DOHH2 (cell line): ENCODE data around the gene PRSS53.

ENCODE experiments used
- H3F3A ChIP-seq: fragments of 200-600 bp; sonication (generic), shearing (Covaris generic); 2 replicates; pipeline ENCODE4 v1.6.0; 2016; ENCODE audit warnings: antibody characterized with exemption, mild to moderate bottlenecking; ENCODE audit not compliant: control insufficient read depth, insufficient read depth
- H3K27ac ChIP-seq: fragments of 200-600 bp; sonication (generic); 2 replicates; pipeline ENCODE4 v1.5.1; 2014; ENCODE audit warnings: low read depth, mild to moderate bottlenecking, low read length, moderate library complexity
- H3K27me3 ChIP-seq: fragments of 200-600 bp; sonication (generic); 2 replicates; pipeline ENCODE4 v1.6.1; 2014; ENCODE audit warnings: mild to moderate bottlenecking, low read length, mixed read lengths; ENCODE audit not compliant: control insufficient read depth
- H3K36me3 ChIP-seq: fragments of 200-600 bp; sonication (generic); 2 replicates; pipeline ENCODE4 v1.6.1; 2014; ENCODE audit warnings: mild to moderate bottlenecking, low read length, moderate library complexity, mixed read lengths; ENCODE audit not compliant: control insufficient read depth
- H3K4me1 ChIP-seq: fragments of 200-600 bp; sonication (generic); 2 replicates; pipeline ENCODE4 v1.6.1; 2014; ENCODE audit warnings: mild to moderate bottlenecking, low read length, mixed read lengths; ENCODE audit not compliant: control insufficient read depth
- H3K4me2 ChIP-seq: fragments of 200-600 bp; sonication (generic); 2 replicates; pipeline ENCODE4 v1.6.0; 2014; ENCODE audit warnings: mild to moderate bottlenecking, low read length, moderate library complexity
- H3K4me3 ChIP-seq: fragments of 200-600 bp; sonication (generic); 2 replicates; pipeline ENCODE4 v1.5.1; 2014; ENCODE audit warnings: mild to moderate bottlenecking, low read length, mixed read lengths
- H3K79me2 ChIP-seq: fragments of 200-600 bp; sonication (generic); 2 replicates; pipeline ENCODE4 v1.6.1; 2014; ENCODE audit warnings: mild to moderate bottlenecking, low read length, mixed read lengths; ENCODE audit not compliant: control insufficient read depth
- H3K9me2 ChIP-seq: fragments of 200-600 bp; sonication (generic); replicated peaks from 2 replicates; pipeline ENCODE4 v1.6.1; 2014; ENCODE audit warnings: mild to moderate bottlenecking, low read length, mixed read lengths; ENCODE audit not compliant: control insufficient read depth
- H3K9me3 ChIP-seq: fragments of 200-600 bp; sonication (generic); 2 replicates; pipeline ENCODE4 v1.6.1; 2014; ENCODE audit warnings: antibody characterized with exemption, low read length, mixed read lengths; ENCODE audit not compliant: control insufficient read depth, insufficient read depth
- H4K20me1 ChIP-seq: fragments of 200-600 bp; sonication (generic); 2 replicates; pipeline ENCODE4 v1.6.0; 2014; ENCODE audit warnings: low read depth, mild to moderate bottlenecking, antibody characterized with exemption, low read length, moderate library complexity; ENCODE audit not compliant: control insufficient read depth, insufficient read depth
- CTCF ChIP-seq: fragments of 200-600 bp; sonication (generic); IDR thresholded peaks from one replicate; pipeline ENCODE4 v1.5.1; 2014; ENCODE audit warnings: antibody characterized with exemption, mild to moderate bottlenecking, low read depth, low read length; ENCODE audit not compliant: poor library complexity, severe bottlenecking
- EZH2phosphoT487 ChIP-seq: fragments of 200-600 bp; sonication (generic); IDR thresholded peaks from 2 replicates; pipeline ENCODE4 v1.6.1; 2017; ENCODE audit warnings: borderline replicate concordance, mild to moderate bottlenecking, antibody characterized with exemption, low read length, moderate library complexity, mixed read lengths

Gene PRSS53

GRCh38 chr16:31093132-31093703, 4.5 kb upstream of the PRSS53 start:
- H4K20me1 ChIP-seq, result no peaks in the 10 kb centered on the region
- peaks cover 16% of the 10 kb centered on the region for H3K4me1 ChIP-seq
- H3K9me2 ChIP-seq, result no peaks in the 10 kb centered on the region
- no peak overlapping the region for H3K27ac ChIP-seq
- peak overlapping the region; percentile 88 for H3K4me3 ChIP-seq
- peaks cover 30% of the 10 kb centered on the region for H3K79me2 ChIP-seq
- no peaks in the 10 kb centered on the region for H3K27me3 ChIP-seq
- H3K9me3 ChIP-seq, result no peaks in the 10 kb centered on the region
- H3K36me3 ChIP-seq, result peaks cover 20% of the 10 kb centered on the region
- no peaks in the 10 kb centered on the region for H3F3A ChIP-seq
- H3K4me2 ChIP-seq, result peak overlapping the region; percentile 91
- TF ChIP-seq EZH2phosphoT487, result no peak
- no peak for TF ChIP-seq CTCF

DNA sequence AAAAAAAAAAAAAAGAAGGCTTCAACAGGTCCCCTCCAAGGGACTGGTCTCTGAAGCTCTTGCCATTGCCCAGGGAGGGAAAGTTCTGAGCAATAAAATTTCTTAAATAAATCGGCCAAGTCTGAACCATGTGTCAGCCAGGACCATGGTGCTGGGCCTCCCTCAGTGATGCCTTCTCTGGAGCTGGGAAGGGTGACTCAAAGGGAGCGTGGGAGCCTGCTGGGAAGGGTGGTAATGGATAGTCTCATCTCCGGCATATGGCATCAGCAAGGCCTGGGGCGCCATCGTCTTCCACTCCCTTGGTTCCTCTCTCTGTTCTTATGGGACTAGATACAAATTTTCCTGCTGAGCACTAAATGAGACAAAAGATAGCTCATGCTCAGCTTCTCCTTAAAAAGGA, 3.6 kb upstream of the PRSS53 start:
- H3K4me3 ChIP-seq, result no peak overlapping the region
- no peak overlapping the region for H3K4me2 ChIP-seq
- no peaks in the 10 kb centered on the region for H3K9me2 ChIP-seq
- no peaks in the 10 kb centered on the region for H3F3A ChIP-seq
- no peaks in the 10 kb centered on the region for H3K27me3 ChIP-seq
- TF ChIP-seq CTCF (no peak), EZH2phosphoT487 (no peak)
- H3K36me3 ChIP-seq, result peaks cover 20% of the 10 kb centered on the region
- peaks cover 30% of the 10 kb centered on the region for H3K79me2 ChIP-seq
- no peaks in the 10 kb centered on the region for H4K20me1 ChIP-seq
- no peaks in the 10 kb centered on the region for H3K9me3 ChIP-seq
- H3K4me1 ChIP-seq, result peaks cover 16% of the 10 kb centered on the region
- no peak overlapping the region for H3K27ac ChIP-seq

- Histone ChIP-seq H3K4me2 (no peak overlapping the region), H3K4me1 (peaks cover 13% of the 10 kb centered on the region), H3K27me3 (no peaks in the 10 kb centered on the region), H3K9me3 (no peaks in the 10 kb centered on the region), H3K27ac (no peak overlapping the region), H3F3A (no peaks in the 10 kb centered on the region), H3K79me2 (peaks cover 30% of the 10 kb centered on the region), H3K36me3 (peaks cover 26% of the 10 kb centered on the region), H3K9me2 (no peaks in the 10 kb centered on the region), H4K20me1 (no peaks in the 10 kb centered on the region), H3K4me3 (no peak overlapping the region)
- TF ChIP-seq CTCF, result no peak
- no peak for TF ChIP-seq EZH2phosphoT487
Measured at GRCh38 chr16:31090540-31090939, 1.8 kb upstream of the PRSS53 start.

DNA sequence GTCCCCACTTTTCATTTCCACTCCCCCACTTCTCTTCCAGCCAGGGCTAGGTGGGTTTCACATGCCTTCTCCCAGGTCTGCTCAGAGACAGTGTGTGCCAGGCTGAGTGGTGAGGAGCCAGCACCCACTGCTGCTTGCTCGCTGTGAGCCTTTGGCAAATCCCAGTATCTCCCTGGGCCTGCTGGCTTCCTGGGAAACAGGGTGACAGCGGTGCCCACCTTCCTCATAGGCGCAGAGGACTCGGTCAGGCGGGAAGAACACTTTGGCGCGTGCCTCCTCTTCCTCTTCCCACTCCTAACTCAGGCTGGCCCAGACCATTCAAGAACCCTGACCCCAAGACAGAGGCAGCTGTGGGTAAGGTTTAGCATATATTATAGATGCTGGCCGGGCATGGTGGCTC, 456 bp upstream of the PRSS53 start:
- Histone ChIP-seq H3K4me3 (no peak overlapping the region), H3K27ac (no peak overlapping the region), H3K9me2 (no peaks in the 10 kb centered on the region), H3K4me1 (peaks cover 10% of the 10 kb centered on the region), H3K36me3 (peaks cover 32% of the 10 kb centered on the region), H3K27me3 (no peaks in the 10 kb centered on the region), H3K9me3 (no peaks in the 10 kb centered on the region), H3K4me2 (no peak overlapping the region), H4K20me1 (no peaks in the 10 kb centered on the region), H3F3A (no peaks in the 10 kb centered on the region), H3K79me2 (peaks cover 24% of the 10 kb centered on the region)
- TF ChIP-seq CTCF (no peak), EZH2phosphoT487 (no peak)
